Cardiac fibroblast (primary cell): ENCODE data around the gene C15orf61.

Experiments
- DNase-seq, 2 donors: peaks; one replicate each; pipeline versions ENCODE4 v3.0.0 to v3.0.0-alpha.2; 2010; ENCODE audit warnings: low read depth in 2 of 2
- H3K4me3 ChIP-seq, 2 donors: replicated peaks in 1 of 2; 1 replicate in 1 of 2; 2 replicates in 1 of 2; pipeline ENCODE4 v1.5.1; 2011; ENCODE audit warnings: low read depth in 2 of 2, low read length in 2 of 2, mild to moderate bottlenecking in 2 of 2, moderate library complexity in 1 of 2
- TF ChIP-seq, protein P1 (sequence below): IDR thresholded peaks from one replicate; pipeline ENCODE4 v1.5.1; 2011; ENCODE audit warnings: low read depth, mild to moderate bottlenecking, low read length, inconsistent platforms

Gene C15orf61

DNA sequence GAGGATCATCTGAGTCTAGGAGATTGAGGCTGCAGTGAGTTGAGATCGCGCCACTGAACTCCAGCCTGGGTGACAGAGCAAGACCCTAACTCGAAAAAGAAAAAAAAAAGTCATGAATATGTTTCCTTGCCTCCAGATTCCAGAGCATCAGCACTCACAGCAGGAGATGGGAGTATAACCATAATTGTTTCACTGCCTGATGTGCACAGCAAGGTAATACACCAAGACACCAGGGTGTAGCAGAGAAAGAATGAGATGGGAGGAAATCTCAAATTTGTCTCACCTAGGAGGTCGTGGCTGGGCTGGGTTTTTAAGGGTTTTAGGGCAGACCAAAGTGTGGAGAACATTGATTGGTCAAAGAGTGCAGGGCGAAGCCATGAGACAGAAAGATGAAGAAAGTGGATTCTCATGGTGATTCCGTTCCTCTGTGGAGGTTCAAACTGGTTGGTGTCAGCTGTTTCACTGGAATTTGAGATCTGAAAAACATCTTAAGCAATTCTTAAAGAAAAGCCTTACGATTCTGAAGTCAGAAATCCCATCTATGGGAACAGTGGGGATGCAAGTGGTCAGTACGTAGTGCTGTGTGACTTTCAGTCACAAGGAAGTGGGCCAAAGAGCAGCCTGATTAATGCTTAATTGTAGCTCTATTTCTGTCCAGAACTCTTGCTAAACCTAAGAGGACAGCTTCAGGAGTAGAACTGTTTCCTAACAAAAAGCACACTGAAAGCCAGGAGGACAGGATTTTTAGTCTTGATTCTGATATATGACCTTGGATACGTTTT lies 7.8 kb upstream of the C15orf61 start:
- DNase-seq, result no peak
- H3K4me3 ChIP-seq, result no peak overlapping the region
- TF ChIP-seq, protein P1, sequence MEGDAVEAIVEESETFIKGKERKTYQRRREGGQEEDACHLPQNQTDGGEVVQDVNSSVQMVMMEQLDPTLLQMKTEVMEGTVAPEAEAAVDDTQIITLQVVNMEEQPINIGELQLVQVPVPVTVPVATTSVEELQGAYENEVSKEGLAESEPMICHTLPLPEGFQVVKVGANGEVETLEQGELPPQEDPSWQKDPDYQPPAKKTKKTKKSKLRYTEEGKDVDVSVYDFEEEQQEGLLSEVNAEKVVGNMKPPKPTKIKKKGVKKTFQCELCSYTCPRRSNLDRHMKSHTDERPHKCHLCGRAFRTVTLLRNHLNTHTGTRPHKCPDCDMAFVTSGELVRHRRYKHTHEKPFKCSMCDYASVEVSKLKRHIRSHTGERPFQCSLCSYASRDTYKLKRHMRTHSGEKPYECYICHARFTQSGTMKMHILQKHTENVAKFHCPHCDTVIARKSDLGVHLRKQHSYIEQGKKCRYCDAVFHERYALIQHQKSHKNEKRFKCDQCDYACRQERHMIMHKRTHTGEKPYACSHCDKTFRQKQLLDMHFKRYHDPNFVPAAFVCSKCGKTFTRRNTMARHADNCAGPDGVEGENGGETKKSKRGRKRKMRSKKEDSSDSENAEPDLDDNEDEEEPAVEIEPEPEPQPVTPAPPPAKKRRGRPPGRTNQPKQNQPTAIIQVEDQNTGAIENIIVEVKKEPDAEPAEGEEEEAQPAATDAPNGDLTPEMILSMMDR, result no peak

DNA sequence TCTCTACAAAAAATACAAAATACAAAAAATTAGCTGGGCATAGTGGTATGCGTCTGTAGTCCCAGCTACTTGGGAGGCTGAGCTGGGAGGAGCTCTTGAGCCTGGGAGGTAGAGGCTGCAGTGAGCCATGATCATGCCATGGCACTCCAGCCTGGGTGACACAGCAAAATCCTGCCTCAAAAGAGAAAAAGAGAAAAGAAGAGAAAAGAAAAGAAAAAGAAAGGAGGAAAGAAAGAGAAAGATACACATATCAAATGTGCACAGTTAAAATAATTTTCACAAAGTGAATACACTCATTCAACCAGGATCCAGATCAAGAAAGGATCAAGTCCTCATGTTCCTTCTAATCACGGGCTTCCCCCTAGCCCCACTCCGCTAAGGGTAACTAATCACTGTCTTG lies 5.8 kb upstream of the C15orf61 start:
- TF ChIP-seq, protein P1, result no peak
- no peak overlapping the region for H3K4me3 ChIP-seq
- no peak for DNase-seq

DNA sequence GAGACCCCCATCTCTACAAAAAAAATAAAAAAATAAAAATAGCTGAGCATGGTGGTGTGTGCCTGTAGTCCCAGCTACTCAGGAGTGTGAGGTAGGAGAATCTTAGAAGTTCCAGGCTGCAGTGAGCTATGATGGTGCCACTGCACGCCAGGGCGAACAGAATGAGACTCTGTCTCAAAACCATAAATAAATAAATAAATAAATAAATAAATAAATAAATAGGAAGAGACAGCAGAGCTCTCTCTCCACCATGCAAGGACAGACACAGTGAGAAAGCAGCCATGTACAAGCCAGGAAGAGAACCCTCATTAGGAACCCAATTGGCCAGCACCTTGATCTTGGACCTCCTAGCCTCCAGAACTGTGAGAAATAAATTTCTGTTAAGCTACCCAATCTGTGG lies 5.4 kb upstream of the C15orf61 start:
- no peak overlapping the region for H3K4me3 ChIP-seq
- TF ChIP-seq, protein P1, result no peak
- DNase-seq, result no peak

DNA sequence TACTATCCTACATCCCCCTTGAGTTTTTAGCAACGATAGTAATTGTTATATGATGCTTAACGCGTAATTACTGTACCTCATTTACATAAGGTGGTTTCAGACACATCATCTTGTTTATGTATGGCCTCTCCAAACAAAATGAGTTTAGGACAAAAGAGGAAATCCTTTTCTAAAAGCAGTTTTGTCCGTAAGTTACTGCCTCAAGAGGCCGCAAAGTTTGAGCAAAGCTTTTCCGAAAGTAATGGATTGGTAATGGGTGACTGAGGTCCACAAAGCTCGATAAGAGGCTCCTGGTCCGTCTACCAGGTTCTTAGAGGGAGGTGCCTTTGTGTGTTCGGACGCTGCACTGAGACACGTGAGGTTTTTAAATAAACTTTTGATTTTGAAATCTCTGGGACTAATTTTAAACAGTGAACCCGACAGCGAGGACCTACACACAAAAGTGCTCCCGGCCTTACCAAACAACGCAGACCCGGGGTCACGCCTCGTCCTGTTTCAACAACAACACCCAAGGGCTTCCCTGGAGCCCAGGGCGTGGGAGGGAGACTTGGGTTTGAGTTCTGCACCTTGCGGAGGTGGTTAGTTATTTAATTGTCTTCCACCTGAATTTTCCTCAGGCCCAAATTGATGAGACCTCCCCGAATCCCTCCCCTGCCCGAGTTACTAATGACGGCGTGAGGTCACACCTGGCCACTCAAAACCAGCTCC lies 456 bp upstream of the C15orf61 start:
- peak; percentile 5 to 27 for DNase-seq
- TF ChIP-seq, protein P1, result no peak
- peak overlapping the region; percentile 51 to 89 for H3K4me3 ChIP-seq

DNA sequence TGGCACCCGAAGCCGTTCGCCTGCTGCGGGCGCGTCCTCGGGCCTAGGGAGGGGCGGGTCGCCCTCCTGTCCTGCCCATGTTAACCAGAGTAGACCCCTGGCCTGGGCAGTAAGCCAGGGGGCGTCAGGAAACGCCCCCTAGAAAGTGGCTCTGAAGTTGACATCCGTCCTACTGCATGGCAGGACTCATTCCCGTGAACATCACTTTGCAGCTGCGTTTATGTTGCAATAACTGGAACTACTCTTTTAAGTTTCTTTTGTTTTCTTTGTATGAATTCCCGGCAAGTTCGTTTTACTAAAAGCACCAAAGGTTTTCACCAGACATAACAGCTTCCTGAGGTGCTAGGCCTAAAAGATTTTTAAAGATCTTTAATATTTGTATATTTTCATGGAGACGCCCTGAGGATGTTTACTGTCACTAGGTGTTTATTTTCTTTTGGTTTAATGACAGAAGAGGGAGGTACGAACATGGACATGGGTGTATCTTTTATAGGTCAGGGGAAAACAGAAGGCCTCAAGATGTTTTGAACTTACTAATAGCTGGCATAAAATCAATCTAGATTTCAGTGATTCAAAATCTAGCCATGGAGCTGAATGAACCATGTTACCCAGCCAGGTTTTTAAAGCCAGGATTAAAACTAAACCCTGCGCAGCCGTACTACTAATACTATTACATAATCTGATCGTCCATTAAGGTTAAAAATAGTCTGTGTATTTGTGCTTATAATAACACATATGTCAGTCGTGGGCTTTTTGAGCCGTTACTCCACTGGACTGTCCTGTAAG lies 1.0 kb downstream of the C15orf61 start:
- TF ChIP-seq, protein P1, result no peak
- peak; percentile 31 to 65 for DNase-seq
- peak overlapping the region; percentile 86 to 89 for H3K4me3 ChIP-seq

DNA sequence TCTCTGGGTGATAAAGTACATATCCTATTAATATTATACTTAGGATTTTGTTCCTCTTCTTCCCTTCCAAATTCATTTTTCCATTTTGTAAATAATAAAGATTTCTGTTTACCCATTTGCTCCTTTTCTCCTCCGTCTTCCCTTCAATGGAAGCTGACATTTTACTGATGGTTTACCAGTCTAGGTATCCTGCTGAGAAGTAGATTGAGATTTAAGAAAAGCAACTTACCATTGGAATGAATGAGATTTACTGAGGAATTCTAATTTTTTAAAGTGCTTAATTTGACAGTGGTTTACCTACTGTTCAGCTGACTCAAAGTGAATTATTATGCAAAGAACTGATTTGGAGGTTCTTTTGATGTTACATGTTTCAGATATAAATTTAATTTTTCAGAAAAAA lies 2.4 kb downstream of the C15orf61 start:
- no peak overlapping the region for H3K4me3 ChIP-seq
- TF ChIP-seq, protein P1, result no peak
- no peak for DNase-seq
